HepG2 (cell line): ENCODE measurements around the gene SEPTIN3. TPM values are rescaled to one million over a fixed set of nuclear protein-coding genes. Genes with fewer than 3 reads are reported as not detected.
A peak's percentile ranks its signal among the peaks of the same experiment; 100 is the strongest.

ENCODE experiments used
- ATAC-seq: fragments of 200-7000 bp; cut with Tn5 transposase; 3 replicates; pipeline ENCODE4 v1.9.1; 2020; ENCODE audit warnings: mild to moderate bottlenecking, moderate library complexity
- BruUV-seq: library from RNA; stranded (reverse); fragments of 400-500 nt; replicated peaks from 2 replicates; lab custom pipeline; 2021; lab: Mats Ljungman, UMichigan
- CTCF ChIA-PET: fragments of 300-600 bp; formaldehyde crosslinking; extraction: SDS; loops from one replicate; lab custom pipeline; 2021; ENCODE audit warnings: low total read pairs, inconsistent platforms, low intra/inter-chr PET ratio; lab: Yijun Ruan, JAX
- POLR2A ChIA-PET: fragments of 350-600 bp; sonication (Branson Sonifier 250); formaldehyde crosslinking; loops from one replicate; lab custom pipeline; 2020; ENCODE audit warnings: antibody characterized with exemption, inconsistent platforms; lab: Yijun Ruan, JAX
- DNase-seq: peaks from one replicate; pipeline ENCODE4 v3.0.0-alpha.2; 2015; ENCODE audit warnings: low spot score
- FAIRE-seq: peaks from 3 replicates; lab custom pipeline; 2011; peaks lifted over from hg19 to GRCh38; lab: Jason Lieb, UNC
- H2AFZ ChIP-seq: one replicate; pipeline ENCODE4 v1.6.1; 2011; ENCODE audit warnings: low read length, inconsistent platforms
- H3K27ac ChIP-seq: fragments of 300-600 bp; 3 replicates; pipeline ENCODE4 v1.8.0; 2011; ENCODE audit warnings: mixed run types, mild to moderate bottlenecking, mixed read lengths, low read length, inconsistent platforms; ENCODE audit not compliant: insufficient read depth; ENCODE audit errors: extremely low read length
- H3K27me3 ChIP-seq, 2 experiments: fragments of 200-600 bp in 1 of 2; 2 replicates in 1 of 2; 3 replicates in 1 of 2; pipeline versions ENCODE4 v1.6.0 to v1.8.0; 2011; ENCODE audit warnings: low read length in 2 of 2, mild to moderate bottlenecking in 2 of 2, moderate library complexity in 2 of 2, inconsistent platforms in 1 of 2; ENCODE audit not compliant: insufficient read depth in 2 of 2, control insufficient read depth in 1 of 2
- H3K36me3 ChIP-seq, 2 experiments: fragments of 200-600 bp in 1 of 2; replicated peaks in 1 of 2; 2 replicates in 1 of 2; 3 replicates in 1 of 2; pipeline versions ENCODE4 v1.5.1 to v1.8.0; 2011; ENCODE audit warnings: low read length in 2 of 2, inconsistent platforms in 1 of 2; ENCODE audit not compliant: insufficient read depth in 2 of 2, control insufficient read depth in 1 of 2
- H3K4me1 ChIP-seq: 2 replicates; pipeline ENCODE4 v1.5.1; 2012; ENCODE audit warnings: low read length, inconsistent platforms; ENCODE audit not compliant: insufficient read depth
- H3K4me2 ChIP-seq: 2 replicates; pipeline ENCODE4 v1.6.0; 2011; ENCODE audit warnings: low read depth, low read length, inconsistent platforms
- H3K4me3 ChIP-seq, 3 experiments: fragments of 200-600 bp in 1 of 3; sonication (generic), shearing (Covaris generic) in 1 of 3; replicated peaks in 1 of 3; 2 replicates each; pipeline ENCODE4 v1.5.1; 2011 to 2016; ENCODE audit warnings: low read length in 3 of 3, inconsistent platforms in 2 of 3, low read depth in 2 of 3, mild to moderate bottlenecking in 2 of 3, control low read depth in 1 of 3, mixed read lengths in 1 of 3; ENCODE audit not compliant: insufficient read depth in 1 of 3
- H3K79me2 ChIP-seq: one replicate; pipeline ENCODE4 v1.6.1; 2011; ENCODE audit warnings: low read length, inconsistent platforms; ENCODE audit not compliant: insufficient read depth
- H3K9ac ChIP-seq: 2 replicates; pipeline ENCODE4 v1.6.0; 2011; ENCODE audit warnings: mild to moderate bottlenecking, low read depth, low read length, inconsistent platforms; ENCODE audit not compliant: insufficient read depth
- H3K9me3 ChIP-seq: 2 replicates; pipeline ENCODE4 v1.5.1; 2012; ENCODE audit warnings: mild to moderate bottlenecking, low read length
- H4K20me1 ChIP-seq: 2 replicates; pipeline ENCODE4 v1.6.0; 2011; ENCODE audit warnings: inconsistent platforms, mild to moderate bottlenecking, low read length, moderate library complexity; ENCODE audit not compliant: insufficient read depth
- ATF6 ChIP-seq: sonication (generic); formaldehyde crosslinking; conservative IDR thresholded peaks from 2 replicates; pipeline ENCODE4 v1.4.0; 2020; ENCODE audit warnings: missing genetic modification reagents
- CREBL2 ChIP-seq: sonication (generic); formaldehyde crosslinking; IDR thresholded peaks from 2 replicates; pipeline ENCODE4 v1.8.1; 2023; ENCODE audit warnings: missing genetic modification reagents, mild to moderate bottlenecking, borderline replicate concordance
- GATA4 ChIP-seq: sonication (generic); IDR thresholded peaks from 2 replicates; pipeline ENCODE4 v1.6.1; 2016; ENCODE audit warnings: antibody characterized with exemption, low read depth, borderline replicate concordance
- HDAC1 ChIP-seq: sonication (generic); formaldehyde crosslinking; IDR thresholded peaks from 2 replicates; pipeline ENCODE4 v1.5.1; 2020; ENCODE audit warnings: mild to moderate bottlenecking, missing genetic modification reagents
- HNRNPUL1 ChIP-seq: fragments of 200-400 bp; formaldehyde crosslinking; IDR thresholded peaks from 2 replicates; pipeline ENCODE4 v1.6.1; 2017; ENCODE audit warnings: low read depth, mild to moderate bottlenecking, low read length, moderate library complexity
- POGZ ChIP-seq: sonication (generic); formaldehyde crosslinking; IDR thresholded peaks from 2 replicates; pipeline ENCODE4 v1.4.0; 2020; ENCODE audit warnings: mild to moderate bottlenecking, missing genetic modification reagents
- SALL1 ChIP-seq: sonication (generic); formaldehyde crosslinking; IDR thresholded peaks from 2 replicates; pipeline ENCODE4 v1.8.0; 2022; ENCODE audit warnings: mild to moderate bottlenecking, missing genetic modification reagents
- ZBTB42 ChIP-seq: sonication (generic); formaldehyde crosslinking; IDR thresholded peaks from 2 replicates; pipeline ENCODE4 v1.5.0; 2020; ENCODE audit warnings: mild to moderate bottlenecking, missing genetic modification reagents
- ZC3H13 ChIP-seq: sonication (generic); formaldehyde crosslinking; IDR thresholded peaks from 2 replicates; pipeline ENCODE4 v1.8.1; 2023; ENCODE audit warnings: mild to moderate bottlenecking, missing genetic modification reagents, moderate library complexity
- ZNF501 ChIP-seq: sonication (generic); formaldehyde crosslinking; IDR thresholded peaks from 2 replicates; pipeline ENCODE4 v1.5.1; 2020; ENCODE audit warnings: mild to moderate bottlenecking, moderate library complexity, missing genetic modification reagents
- ZNF766 ChIP-seq: sonication (generic); formaldehyde crosslinking; IDR thresholded peaks from 2 replicates; pipeline ENCODE4 v1.5.0; 2020; ENCODE audit warnings: missing genetic modification reagents, borderline replicate concordance
- ZNF850 ChIP-seq: sonication (generic); formaldehyde crosslinking; conservative IDR thresholded peaks from 2 replicates; pipeline ENCODE4 v1.9.0; 2021; ENCODE audit warnings: mild to moderate bottlenecking, missing genetic modification reagents
- ZSCAN30 ChIP-seq: sonication (generic); formaldehyde crosslinking; IDR thresholded peaks from 2 replicates; pipeline ENCODE4 v1.5.0; 2020; ENCODE audit warnings: mild to moderate bottlenecking, missing genetic modification reagents
- WGBS: methylation state at CpG from one replicate; pipeline ENCODE4 v1.1.6; 2017; ENCODE audit warnings: low lambda C conversion rate; 5-methylcytosine and 5-hydroxymethylcytosine counted together
- in situ Hi-C: cut with HindIII; loops from 2 replicates; pipeline ENCODE4 v1.10.0; 2017; ENCODE audit warnings: low pct_unique_long_range_greater_than_20kb; ENCODE audit not compliant: extremely low pct_ligation_motif_present
- intact Hi-C: fragments of 100-400 bp; cut with micrococcal nuclease; formaldehyde crosslinking; loops from one replicate; pipeline ENCODE4 v1.10.0; 2022; ENCODE audit not compliant: unreplicated experiment
- polyA plus RNA-seq, 8 experiments: library from polyadenylated mRNA; depleted of rRNA in 3 of 8; stranded (reverse) in 7 of 8; unstranded in 1 of 8; fragments of >200 nt; fragmentation: Illumina TruSeq in 4 of 8; extraction: Trizol in 4 of 8; gene quantifications; 2 replicates each; pipeline versions ENCODE4 v1.2.1 to v1.2.3, GENCODE V29; 2011 to 2016; ENCODE audit warnings: low read depth in 4 of 8, missing spikeins in 1 of 8, mixed read lengths in 1 of 8; ENCODE audit not compliant: insufficient read depth in 1 of 8
- total RNA-seq, 5 experiments: library from RNA; depleted of rRNA; stranded (reverse); fragments of >200 nt; fragmentation: Illumina TruSeq; extraction: Trizol; gene quantifications; 2 replicates each; pipeline ENCODE4 v1.2.3, GENCODE V29; 2016; ENCODE audit warnings: low read depth in 1 of 5

SEPTIN3 gene
- total and polyA plus RNA-seq, 2 of the 13 experiments (the other 11 are each of a cell fraction or from before 2014, with no cell fraction given) = 0.04 TPM; not detected in 1

- Histone ChIP-seq H3K36me3 (peaks cover 8 to 39% of the 10 kb centered on the region in 2 experiments), H3K4me3 (no peak overlapping the region), H3K27me3 (no peaks in the 10 kb centered on the region), H3K4me2 (no peak overlapping the region), H3K9ac (no peak overlapping the region), H3K27ac (no peak overlapping the region), H2AFZ (no peak overlapping the region), H3K9me3 (no peaks in the 10 kb centered on the region), H3K4me1 (peaks cover 55% of the 10 kb centered on the region), H3K79me2 (peaks cover 13% of the 10 kb centered on the region), H4K20me1 (no peaks in the 10 kb centered on the region)
- POLR2A ChIA-PET = no interaction called here
- ATAC-seq (no peak), FAIRE-seq (no peak), DNase-seq (no peak)
- no peak for TF ChIP-seq SALL1 (CRISPR knock-in tag)
- TF ChIP-seq POGZ = no peak
- TF ChIP-seq ATF6 (CRISPR knock-in tag) = no peak
- CTCF ChIA-PET = no interaction called here
- 86% methylated on average over 6 of the region's 9 CpGs for WGBS
- intact Hi-C loops = no loop called here
- in situ Hi-C loops = loop anchor here (5.0 kb wide), 1 partner anchor 246 kb away; the partner anchor contains the start of gene MEI1
- no TSS peak for BruUV-seq
These were observed 25.5 kb upstream of the SEPTIN3 start for GRCh38 chr22:41943661-41944209.

- Histone ChIP-seq H3K4me2 (peak within 1 kb of the TSS; percentile 95), H3K4me3 (peak within 1 kb of the TSS; percentile 53 to 79 (median 66)), H3K79me2 (peaks cover 13% of the 10 kb centered on the region), H2AFZ (peak within 1 kb of the TSS; percentile 35), H3K27ac (peak within 1 kb of the TSS; percentile 76), H3K9ac (peak within 1 kb of the TSS; percentile 73), H3K9me3 (no peaks in the 10 kb centered on the region), H4K20me1 (no peaks in the 10 kb centered on the region), H3K36me3 (peaks cover 2 to 24% of the 10 kb centered on the region in 2 experiments; a peak in 3 of 5 replicates), H3K27me3 (no peaks in the 10 kb centered on the region), H3K4me1 (peaks cover 74% of the 10 kb centered on the region)
- WGBS = 11% methylated on average over 10 of the region's 56 CpGs
- CTCF ChIA-PET = no interaction called here
- in situ Hi-C loops = no loop called here
- FAIRE-seq = peak; percentile 71
- peak; percentile 94 for DNase-seq
- peak; percentile 94 for ATAC-seq
- intact Hi-C loops = no loop called here
- POLR2A ChIA-PET = interaction anchor here (0.8 to 1.6 kb wide), 8 partner anchors 21 to 326 kb away, joined by 3 to 11 read pairs (median 4); partner anchors contain the start of genes CCDC134, DESI1, NDUFA6 and SNU13
- TSS peak; percentile 70 for BruUV-seq
- TF ChIP-seq ZSCAN30 = no peak
- peak; percentile 12 for TF ChIP-seq ZBTB42 (CRISPR knock-in tag)
- TF ChIP-seq ZC3H13 (CRISPR knock-in tag) = 0 out of 2 replicates have a peak, but pooled peaks have one; percentile 17
- no peak for TF ChIP-seq GATA4
- TF ChIP-seq ZNF766 = 0 out of 2 replicates have a peak, but pooled peaks have one; percentile 67
- TF ChIP-seq ZNF850 (CRISPR knock-in tag) = no peak
- TF ChIP-seq HDAC1 (CRISPR knock-in tag) = peak; percentile 95
- peak; percentile 71; the same call in 1 of the 2 replicates for TF ChIP-seq ZNF501
- TF ChIP-seq HNRNPUL1 = no peak
- no peak for TF ChIP-seq CREBL2 (CRISPR knock-in tag)
These were observed 22.4 kb upstream of the SEPTIN3 start, which contains the start of gene CENPM for GRCh38 chr22:41946629-41947423. Gene CENPM, minus strand, starts transcription at chr22:41947152. Its CDS starts 76 bp downstream, at chr22:41947076.
